CD4-positive, alpha-beta T cell (primary cell): ENCODE data around the gene TNIK. TPM values are rescaled to one million over a fixed set of nuclear protein-coding genes. Genes with fewer than 3 reads are reported as not detected.

Experiments
- ATAC-seq: fragments of 200-7000 bp; cut with Tn5 transposase; one replicate; pipeline ENCODE4 v1.10.0; 2022; ENCODE audit warnings: mild to moderate bottlenecking; ENCODE audit not compliant: poor library complexity
- CTCF ChIA-PET: fragments of 350-600 bp; sonication (Branson Sonifier 250); formaldehyde crosslinking; loops from one replicate; lab custom pipeline; 2021; ENCODE audit warnings: antibody characterized with exemption, inconsistent platforms; lab: Charles Lee
- POLR2A ChIA-PET: fragments of 350-600 bp; sonication (Branson Sonifier 250); formaldehyde crosslinking; loops from one replicate; lab custom pipeline; 2021; ENCODE audit warnings: antibody characterized with exemption, inconsistent platforms; lab: Charles Lee
- DNase-seq, 14 experiments: peaks; one replicate each; pipeline ENCODE4 v3.0.0-alpha.2; 2013 to 2020; ENCODE audit warnings: mixed read lengths in 2 of 14
- H3K27ac ChIP-seq, 2 donors: one replicate each; pipeline versions ENCODE4 v1.5.1 to v1.7.0; 2013; ENCODE audit warnings: low read length in 2 of 2, low read depth in 1 of 2, mild to moderate bottlenecking in 1 of 2
- H3K27me3 ChIP-seq, 2 experiments: 1 replicate in 1 of 2; 2 replicates in 1 of 2; pipeline versions ENCODE4 v1.6.1 to v1.7.0; 2013; ENCODE audit warnings: low read length in 2 of 2, control low read depth in 1 of 2, mild to moderate bottlenecking in 1 of 2, moderate library complexity in 1 of 2; ENCODE audit not compliant: insufficient read depth in 2 of 2, control insufficient read depth in 1 of 2
- H3K36me3 ChIP-seq: one replicate; pipeline ENCODE4 v1.6.1; 2013; ENCODE audit warnings: low read length, control low read depth; ENCODE audit not compliant: insufficient read depth
- H3K4me1 ChIP-seq: one replicate; pipeline ENCODE4 v1.6.1; 2013; ENCODE audit warnings: low read length, control low read depth; ENCODE audit not compliant: insufficient read depth
- H3K4me3 ChIP-seq: one replicate; pipeline ENCODE4 v1.5.1; 2013; ENCODE audit warnings: mild to moderate bottlenecking, low read length, moderate library complexity
- H3K9me3 ChIP-seq, 2 experiments: 1 replicate in 1 of 2; 2 replicates in 1 of 2; pipeline versions ENCODE4 v1.6.1 to v1.7.0; 2013; ENCODE audit warnings: low read length in 2 of 2, mild to moderate bottlenecking in 2 of 2, control low read depth in 1 of 2, moderate library complexity in 1 of 2; ENCODE audit not compliant: control insufficient read depth in 1 of 2, insufficient read depth in 1 of 2
- H3K27ac Mint-ChIP-seq: one replicate; pipeline ENCODE4 v1.8.0; 2020; ENCODE audit warnings: mixed read lengths
- H3K27me3 Mint-ChIP-seq: one replicate; pipeline ENCODE4 v1.8.0; 2021; ENCODE audit warnings: mixed read lengths
- H3K36me3 Mint-ChIP-seq: one replicate; pipeline ENCODE4 v1.8.0; 2021; ENCODE audit warnings: low read depth, mixed read lengths
- H3K4me1 Mint-ChIP-seq: one replicate; pipeline ENCODE4 v1.8.0; 2021; ENCODE audit warnings: low read depth, mixed read lengths
- H3K4me3 Mint-ChIP-seq: one replicate; pipeline ENCODE4 v1.8.0; 2020; ENCODE audit warnings: mild to moderate bottlenecking, mixed read lengths
- H3K9me3 Mint-ChIP-seq: one replicate; pipeline ENCODE4 v1.8.0; 2020; ENCODE audit warnings: mixed read lengths
- intact Hi-C, 2 experiments: fragments of 100-400 bp; cut with DNase I in 1 of 2; cut with micrococcal nuclease in 1 of 2; formaldehyde crosslinking; loops; one replicate each; pipeline versions ENCODE4 v1.15.1 to v1.9.0; 2023 to 2025; cut with DNase I, micrococcal nuclease
- total RNA-seq, 174 experiments: library from RNA in 2 of 174; stranded (reverse) in 2 of 174; gene quantifications; one replicate each; pipeline ENCODE4 v1.2.3 and lab custom pipeline; 2021 to 2026
- TF ChIP-seq, protein P1 (sequence below): fragments of 200-600 bp; IDR thresholded peaks from one replicate; pipeline ENCODE4 v1.8.0; 2022; ENCODE audit warnings: antibody characterized with exemption, mild to moderate bottlenecking

The TNIK gene
- total RNA-seq, 2 experiments from 2014 or later: 71.0 to 78.3 TPM

DNA sequence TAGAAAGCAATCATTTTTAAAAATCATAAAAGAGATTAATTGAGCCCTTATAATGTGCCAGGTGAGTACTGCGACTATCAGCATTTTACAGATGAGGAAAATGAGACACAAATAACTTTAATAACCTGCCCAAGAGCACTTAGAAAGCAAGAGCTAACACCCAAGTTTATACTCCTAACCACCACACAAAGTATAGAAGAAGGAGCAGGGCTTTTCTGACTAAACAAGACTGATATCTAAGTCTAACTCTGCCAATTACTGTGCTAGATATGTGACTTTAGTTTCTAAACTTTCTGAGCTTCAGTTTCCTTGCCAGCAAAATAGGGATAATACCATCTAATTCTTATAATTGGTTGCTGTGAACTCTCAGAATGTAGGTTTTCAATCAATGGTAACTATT is 47.7 kb downstream of the TNIK start:
- TF ChIP-seq, protein P1, sequence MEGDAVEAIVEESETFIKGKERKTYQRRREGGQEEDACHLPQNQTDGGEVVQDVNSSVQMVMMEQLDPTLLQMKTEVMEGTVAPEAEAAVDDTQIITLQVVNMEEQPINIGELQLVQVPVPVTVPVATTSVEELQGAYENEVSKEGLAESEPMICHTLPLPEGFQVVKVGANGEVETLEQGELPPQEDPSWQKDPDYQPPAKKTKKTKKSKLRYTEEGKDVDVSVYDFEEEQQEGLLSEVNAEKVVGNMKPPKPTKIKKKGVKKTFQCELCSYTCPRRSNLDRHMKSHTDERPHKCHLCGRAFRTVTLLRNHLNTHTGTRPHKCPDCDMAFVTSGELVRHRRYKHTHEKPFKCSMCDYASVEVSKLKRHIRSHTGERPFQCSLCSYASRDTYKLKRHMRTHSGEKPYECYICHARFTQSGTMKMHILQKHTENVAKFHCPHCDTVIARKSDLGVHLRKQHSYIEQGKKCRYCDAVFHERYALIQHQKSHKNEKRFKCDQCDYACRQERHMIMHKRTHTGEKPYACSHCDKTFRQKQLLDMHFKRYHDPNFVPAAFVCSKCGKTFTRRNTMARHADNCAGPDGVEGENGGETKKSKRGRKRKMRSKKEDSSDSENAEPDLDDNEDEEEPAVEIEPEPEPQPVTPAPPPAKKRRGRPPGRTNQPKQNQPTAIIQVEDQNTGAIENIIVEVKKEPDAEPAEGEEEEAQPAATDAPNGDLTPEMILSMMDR: no peak
- intact Hi-C loops: no loop called here
- CTCF ChIA-PET: interaction anchor here (1.2 kb wide), 1 partner anchor 10 kb away, joined by 4 read pairs; no protein-coding TSS in a partner anchor
- Mint-ChIP-seq H3K27me3 (no peaks in the 10 kb centered on the region), H3K4me1 (peaks cover 84% of the 10 kb centered on the region), H3K27ac (peak overlapping the region; percentile 1), H3K9me3 (no peaks in the 10 kb centered on the region), H3K4me3 (no peak overlapping the region), H3K36me3 (peaks cover 18% of the 10 kb centered on the region)
- no peaks in the 10 kb centered on the region for H3K27me3 ChIP-seq
- peaks cover 11% of the 10 kb centered on the region for H3K4me1 ChIP-seq
- H3K27ac ChIP-seq: no peak overlapping the region
- no peaks in the 10 kb centered on the region for H3K9me3 ChIP-seq
- no peak for DNase-seq
- ATAC-seq: no peak
- POLR2A ChIA-PET: interaction anchor here (0.6 kb wide), 1 partner anchor 395 kb away, joined by 3 read pairs; no protein-coding TSS in a partner anchor
- no peak overlapping the region for H3K4me3 ChIP-seq
- no peaks in the 10 kb centered on the region for H3K36me3 ChIP-seq

DNA sequence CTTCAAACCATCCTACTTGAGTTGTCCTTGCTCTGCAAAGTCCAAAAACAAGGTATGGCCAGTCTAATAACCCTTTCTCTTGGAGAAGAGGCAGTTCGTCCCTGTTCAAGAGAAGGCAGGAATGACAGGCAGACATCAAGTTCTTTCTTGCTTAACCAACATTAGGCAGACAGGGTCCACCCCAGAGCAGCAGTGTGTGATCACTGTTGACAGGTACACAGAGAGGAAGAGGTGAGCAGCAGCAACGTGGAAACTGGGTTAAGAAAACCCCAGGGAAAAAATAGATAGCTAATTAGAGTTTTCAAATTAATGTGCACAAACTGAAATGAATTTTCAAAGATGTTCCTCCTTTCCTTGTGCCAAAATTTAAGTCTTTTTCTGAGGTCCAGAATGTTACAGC is 48.2 kb downstream of the TNIK start:
- peaks cover 19% of the 10 kb centered on the region for H3K36me3 Mint-ChIP-seq
- H3K27ac Mint-ChIP-seq: peak overlapping the region; percentile 1
- CTCF ChIA-PET: interaction anchor here (1.2 kb wide), 1 partner anchor 10 kb away, joined by 4 read pairs; no protein-coding TSS in a partner anchor
- no peaks in the 10 kb centered on the region for H3K9me3 Mint-ChIP-seq
- H3K4me1 ChIP-seq: peaks cover 11% of the 10 kb centered on the region
- H3K27me3 ChIP-seq: no peaks in the 10 kb centered on the region
- H3K4me3 Mint-ChIP-seq: no peak overlapping the region
- POLR2A ChIA-PET: interaction anchor here (0.6 kb wide), 1 partner anchor 395 kb away, joined by 3 read pairs; no protein-coding TSS in a partner anchor
- TF ChIP-seq, protein P1: no peak
- H3K27ac ChIP-seq: no peak overlapping the region
- no peak for DNase-seq
- no peak overlapping the region for H3K4me3 ChIP-seq
- peaks cover 85% of the 10 kb centered on the region for H3K4me1 Mint-ChIP-seq
- H3K36me3 ChIP-seq: no peaks in the 10 kb centered on the region
- no peaks in the 10 kb centered on the region for H3K9me3 ChIP-seq
- intact Hi-C loops: no loop called here
- no peaks in the 10 kb centered on the region for H3K27me3 Mint-ChIP-seq
- ATAC-seq: no peak

DNA sequence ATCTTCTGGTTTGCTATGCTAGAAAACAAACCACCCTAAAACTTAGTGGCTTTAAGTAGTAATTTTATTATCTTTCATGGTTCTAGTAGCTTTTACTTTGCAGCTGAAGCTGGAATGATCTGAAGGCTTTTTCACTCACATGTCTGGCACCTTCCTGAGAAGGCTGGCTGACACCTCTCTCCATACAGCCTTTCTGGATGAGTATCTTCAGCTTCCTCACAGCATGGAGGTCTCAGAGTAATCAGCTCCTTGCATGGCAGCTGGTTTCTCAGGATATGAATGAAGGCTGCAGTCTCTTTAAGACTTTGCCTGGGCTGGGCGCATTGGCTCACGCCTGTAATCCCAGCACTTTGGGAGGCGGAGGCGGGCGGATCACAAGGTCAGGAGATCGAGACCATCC is 50.0 kb downstream of the TNIK start:
- intact Hi-C loops: no loop called here
- no peak overlapping the region for H3K27ac ChIP-seq
- no peak for DNase-seq
- H3K4me3 ChIP-seq: no peak overlapping the region
- no peaks in the 10 kb centered on the region for H3K9me3 ChIP-seq
- no peak for ATAC-seq
- peaks cover 86% of the 10 kb centered on the region for H3K4me1 Mint-ChIP-seq
- no peaks in the 10 kb centered on the region for H3K36me3 ChIP-seq
- no peak overlapping the region for H3K4me3 Mint-ChIP-seq
- peaks cover 19% of the 10 kb centered on the region for H3K36me3 Mint-ChIP-seq
- peaks cover 20% of the 10 kb centered on the region for H3K4me1 ChIP-seq
- no peaks in the 10 kb centered on the region for H3K27me3 Mint-ChIP-seq
- POLR2A ChIA-PET: no interaction called here
- no peaks in the 10 kb centered on the region for H3K27me3 ChIP-seq
- CTCF ChIA-PET: no interaction called here
- no peak overlapping the region for H3K27ac Mint-ChIP-seq
- no peaks in the 10 kb centered on the region for H3K9me3 Mint-ChIP-seq
- TF ChIP-seq, protein P1: no peak
